Measurements from ENCODE around the gene P2RY12.

The P2RY12 gene

GRCh38 chr3:151384741-151385174 lies at the start of gene P2RY12:
Gene P2RY12 (minus strand): TSS chr3:151384753. CDS start chr3:151338845, 45,908 bp downstream.
- DNase-seq (ENCODE audit: low spot score) = no peak

DNA sequence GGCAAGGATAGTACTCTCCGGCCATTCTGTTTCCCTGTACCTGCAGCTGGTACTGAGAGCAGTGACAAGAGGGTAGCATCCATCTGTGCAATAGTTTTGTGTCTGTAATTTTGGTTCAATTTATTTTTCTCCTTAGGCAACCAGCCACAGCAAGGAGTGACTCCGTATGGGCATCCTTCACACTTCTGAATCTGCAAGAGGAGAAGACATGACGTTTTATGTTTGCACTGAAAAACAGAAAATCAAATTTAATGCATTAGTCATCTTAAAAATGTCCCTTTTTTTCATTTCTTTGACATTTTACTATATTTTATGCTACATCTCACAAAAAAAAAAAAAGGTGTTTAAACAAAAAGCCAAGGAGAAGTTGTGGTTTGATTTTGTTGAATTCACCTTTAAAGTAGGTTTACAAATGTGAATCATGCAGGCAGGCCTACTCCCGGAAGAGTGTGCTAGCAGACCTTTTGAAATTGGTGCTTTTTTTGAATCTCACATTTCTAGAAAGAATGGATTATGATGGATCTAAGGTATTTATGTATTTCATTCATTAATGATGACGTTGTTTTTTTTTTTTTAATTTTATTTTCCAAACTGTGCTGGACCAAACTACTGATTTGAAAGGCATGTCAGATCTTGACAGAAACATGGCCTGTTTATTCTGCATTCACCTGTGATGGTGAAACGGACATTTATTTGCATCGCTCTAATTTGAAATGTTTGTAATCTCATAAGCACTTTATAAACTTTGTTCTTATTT lies 48.2 kb upstream of the P2RY12 start:
- no peak for DNase-seq (ENCODE audit: low spot score)

DNA sequence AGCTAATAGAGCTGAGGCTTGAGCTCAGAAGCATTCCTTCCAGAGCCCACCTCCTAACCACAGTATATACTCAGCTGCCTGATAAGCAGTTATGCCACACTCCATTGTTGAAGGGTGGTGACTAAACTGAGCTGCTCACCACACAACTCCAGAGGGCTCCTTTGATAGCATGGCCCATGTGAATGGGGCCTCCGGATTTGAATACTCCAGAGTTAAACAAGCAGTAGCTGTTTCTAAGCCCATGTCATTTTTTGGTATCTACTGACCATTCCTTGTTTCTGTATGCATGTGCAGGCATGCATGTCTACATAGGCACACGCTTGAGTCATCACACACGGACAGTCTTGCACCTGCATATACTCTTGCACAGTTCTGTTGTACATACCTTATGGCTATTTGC lies 47.4 kb upstream of the P2RY12 start:
- no peak for DNase-seq (ENCODE audit: low spot score)

GRCh38 chr3:151430821-151431484 lies 46.4 kb upstream of the P2RY12 start:
- no peak for DNase-seq (ENCODE audit: low spot score)

DNA sequence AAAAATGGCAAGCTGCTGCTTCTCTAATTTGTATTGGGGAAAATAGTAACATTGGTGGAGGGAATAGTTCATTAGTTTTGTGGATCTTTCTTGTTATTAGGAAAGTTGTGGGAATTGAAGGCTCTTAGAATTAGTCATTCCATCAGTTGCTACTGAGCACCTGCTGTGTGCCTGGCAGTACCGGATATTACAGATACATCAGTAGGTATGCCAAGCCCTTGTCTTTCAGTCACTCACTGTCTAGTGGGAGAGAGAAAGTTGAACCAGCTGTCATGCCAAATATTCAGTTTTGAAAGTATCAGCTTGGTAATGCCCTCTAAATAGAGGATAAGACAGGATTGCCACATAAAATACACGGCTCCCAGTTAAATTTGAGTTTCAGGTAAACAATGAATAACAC lies 43.8 kb upstream of the P2RY12 start:
- DNase-seq (ENCODE audit: low spot score) = no peak

GRCh38 chr3:151426341-151426657 lies 41.7 kb upstream of the P2RY12 start:
- no peak for DNase-seq (ENCODE audit: low spot score)

GRCh38 chr3:151425627-151426340 lies 41.2 kb upstream of the P2RY12 start:
- DNase-seq (ENCODE audit: low spot score) = no peak

GRCh38 chr3:151423091-151423490 lies 38.5 kb upstream of the P2RY12 start:
- DNase-seq (ENCODE audit: low spot score) = no peak

- DNase-seq (ENCODE audit: low spot score) = no peak
Measured at GRCh38 chr3:151421938-151422337, 37.4 kb upstream of the P2RY12 start.

GRCh38 chr3:151419806-151420205 lies 35.3 kb upstream of the P2RY12 start:
- no peak for DNase-seq (ENCODE audit: low spot score)

DNA sequence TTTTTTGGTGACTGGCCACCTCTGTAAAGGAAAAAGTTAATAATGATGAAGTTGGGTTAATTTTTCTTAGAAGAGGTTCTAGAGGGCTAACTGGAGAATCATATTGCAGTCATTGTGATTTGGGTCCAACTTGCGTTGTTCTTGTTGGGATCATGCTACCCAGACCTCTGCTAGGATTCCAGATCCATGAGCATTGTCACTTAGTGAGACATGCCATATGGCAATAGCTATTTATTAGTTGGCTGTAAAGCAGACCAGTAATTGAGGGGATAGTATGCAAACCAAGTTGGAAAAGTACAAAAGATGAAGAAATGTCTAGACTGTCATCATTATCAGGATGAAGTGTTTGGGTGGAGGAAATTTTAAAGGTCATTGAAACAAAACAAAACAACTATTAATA lies 30.7 kb upstream of the P2RY12 start:
- no peak for DNase-seq (ENCODE audit: low spot score)

- no peak for DNase-seq (ENCODE audit: low spot score)
Measured at GRCh38 chr3:151412989-151413388, 28.4 kb upstream of the P2RY12 start.

GRCh38 chr3:151410891-151411559 lies 26.5 kb upstream of the P2RY12 start:
- peak; percentile 65 for DNase-seq (ENCODE audit: low spot score)

DNA sequence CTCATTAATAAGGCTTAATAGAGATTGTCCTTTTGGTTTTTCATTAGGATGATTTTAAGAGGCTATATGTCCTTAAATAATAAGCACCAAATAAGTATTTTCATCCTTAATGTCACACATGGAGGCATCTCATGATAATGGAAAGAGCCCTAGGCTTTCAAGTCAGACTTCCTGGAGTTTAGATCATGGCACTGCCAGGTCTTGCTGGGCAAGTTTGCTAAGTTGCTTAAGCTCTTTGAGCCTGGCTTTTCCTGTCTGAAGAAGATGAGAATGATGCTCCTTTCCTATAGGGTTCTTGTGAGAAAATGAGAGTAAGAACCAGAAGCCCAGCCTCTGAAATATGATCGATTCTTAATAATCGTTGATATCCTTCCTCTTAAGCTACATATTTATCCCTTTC lies 23.4 kb upstream of the P2RY12 start:
- no peak for DNase-seq (ENCODE audit: low spot score)

- peak; percentile 40 for DNase-seq (ENCODE audit: low spot score)
Measured at GRCh38 chr3:151404316-151404715, 19.8 kb upstream of the P2RY12 start.

- peak; percentile 76 for DNase-seq (ENCODE audit: low spot score)
Measured at GRCh38 chr3:151403246-151403645, 18.7 kb upstream of the P2RY12 start.

- no peak for DNase-seq (ENCODE audit: low spot score)
Measured at GRCh38 chr3:151402349-151402748, 17.8 kb upstream of the P2RY12 start.

- no peak for DNase-seq (ENCODE audit: low spot score)
Measured at GRCh38 chr3:151400341-151400740, 15.8 kb upstream of the P2RY12 start.

- no peak for DNase-seq (ENCODE audit: low spot score)
Measured at GRCh38 chr3:151398895-151399294, 14.3 kb upstream of the P2RY12 start.

DNA sequence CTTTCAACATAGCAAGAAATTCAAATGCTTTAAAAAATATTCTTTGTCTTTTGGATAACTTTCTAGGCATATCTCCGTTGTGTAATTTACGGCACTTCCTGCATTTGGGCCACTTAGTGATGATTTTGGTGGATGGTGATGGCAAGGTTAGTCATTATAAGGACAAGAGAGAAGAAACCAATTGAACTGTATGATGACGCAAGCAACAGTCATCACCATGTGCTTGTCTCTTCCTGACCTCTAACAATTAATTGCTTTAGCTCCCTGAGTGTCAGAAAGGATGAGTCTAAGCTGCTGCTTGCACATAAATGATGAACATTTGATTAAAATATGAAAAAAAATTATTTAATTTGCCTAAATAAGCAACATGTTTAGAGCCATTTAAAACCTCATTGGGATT lies 11.3 kb upstream of the P2RY12 start:
- peak; percentile 52 for DNase-seq (ENCODE audit: low spot score)

DNA sequence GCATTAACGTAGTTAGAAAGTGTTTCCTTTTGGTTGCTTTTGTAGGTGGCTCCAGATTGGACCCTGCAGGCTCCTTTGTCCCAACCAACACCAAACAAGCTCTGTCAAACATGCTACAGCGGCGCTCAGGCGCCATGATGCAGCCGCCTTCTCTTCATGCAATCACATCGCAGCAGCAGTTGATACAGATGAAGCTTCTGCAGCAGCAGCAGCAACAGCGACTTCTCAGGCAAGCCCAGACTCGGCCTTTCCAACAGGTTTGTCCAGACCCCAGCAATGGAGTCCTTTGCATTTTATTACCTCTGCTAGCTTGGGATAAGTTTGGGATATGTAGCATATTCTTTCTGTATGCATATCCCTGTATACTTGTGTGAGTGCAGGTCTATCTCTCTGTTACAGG lies 10.1 kb upstream of the P2RY12 start:
- no peak for DNase-seq (ENCODE audit: low spot score)

GRCh38 chr3:151393941-151394340 lies 9.4 kb upstream of the P2RY12 start:
- no peak for DNase-seq (ENCODE audit: low spot score)

All from AG08395 (cell line).